ENCODE results near the gene HS6ST1.
"Not testable (repeated sequence)": the region's sequence is repeated elsewhere in the genome, so short reads cannot be mapped to it uniquely, and the experiment has no call there.

The HS6ST1 gene

DNA sequence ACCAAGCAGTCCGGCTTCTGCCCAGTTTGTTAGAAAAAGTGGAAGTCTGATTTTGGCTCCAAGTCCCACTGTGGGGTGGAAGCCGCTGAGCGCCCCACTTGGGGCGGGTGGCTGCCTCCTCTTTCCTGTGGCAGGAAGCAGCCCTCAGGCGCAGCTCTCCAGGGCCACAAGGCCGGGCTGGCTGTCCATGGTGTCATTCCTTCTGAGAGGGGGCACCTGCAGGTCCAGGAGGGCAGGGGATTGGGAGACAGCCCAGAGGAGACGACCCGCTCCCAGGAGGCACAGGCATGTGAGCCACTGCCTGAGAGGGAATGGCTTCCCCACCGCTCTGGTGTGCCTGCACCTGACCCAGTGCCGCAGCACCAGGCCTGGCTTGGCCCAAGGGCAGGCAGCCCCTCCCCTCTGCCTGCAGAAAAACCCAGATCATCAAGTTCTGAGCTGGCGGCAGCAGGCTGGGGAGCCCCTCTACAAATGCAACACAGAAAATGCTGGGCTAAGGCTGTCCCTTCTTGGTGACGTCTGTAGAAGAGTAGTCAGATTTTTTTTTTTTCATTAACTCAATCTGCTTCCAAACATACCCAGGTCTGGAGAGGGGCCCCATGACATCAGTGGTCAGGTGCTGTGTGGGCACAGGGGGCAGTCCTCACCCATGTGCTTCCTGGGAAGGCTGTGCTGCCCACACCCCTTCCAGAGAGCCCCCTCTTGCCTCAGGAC is 38.4 kb downstream of the HS6ST1 start:
- peak in 1 of 2 donors; percentile 7 for ATAC-seq

DNA sequence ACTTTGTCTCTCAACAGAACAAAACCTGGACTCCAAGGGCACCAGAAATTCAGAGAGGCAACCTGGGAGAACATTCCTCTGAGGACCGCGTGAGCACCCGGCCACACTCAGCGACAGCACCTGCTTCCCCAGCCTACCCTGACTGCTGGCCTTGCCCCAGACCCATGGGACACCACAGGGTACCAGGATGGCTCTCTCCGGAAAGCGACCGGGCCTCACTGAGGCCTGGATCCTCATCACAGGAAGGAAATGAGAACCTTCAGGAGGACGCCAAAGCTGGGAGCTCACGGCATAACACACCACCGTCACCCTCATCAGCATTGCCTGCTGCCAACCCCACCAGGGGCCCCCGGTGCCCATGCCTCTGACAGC is 38.9 kb downstream of the HS6ST1 start:
- no peak for ATAC-seq

DNA sequence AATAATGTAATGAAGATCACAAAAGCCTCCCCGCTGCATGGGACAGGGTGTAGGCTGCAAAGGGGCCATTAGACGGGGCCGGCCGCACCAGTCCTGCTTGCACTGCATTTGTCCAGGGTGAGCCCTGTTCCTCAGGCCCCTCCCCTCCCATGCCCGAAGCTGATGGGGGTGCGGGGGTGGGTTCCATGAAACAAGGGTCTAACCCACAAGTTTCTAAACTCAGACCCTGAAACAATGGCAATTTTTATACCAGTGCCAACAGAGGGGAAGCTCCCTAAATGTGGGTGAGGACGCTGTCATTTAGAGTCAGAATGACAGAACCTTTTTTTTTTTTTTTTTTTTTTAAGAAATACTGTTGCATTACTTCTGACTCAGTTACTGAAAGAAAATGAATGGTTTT is 39.7 kb downstream of the HS6ST1 start:
- no peak for ATAC-seq

DNA sequence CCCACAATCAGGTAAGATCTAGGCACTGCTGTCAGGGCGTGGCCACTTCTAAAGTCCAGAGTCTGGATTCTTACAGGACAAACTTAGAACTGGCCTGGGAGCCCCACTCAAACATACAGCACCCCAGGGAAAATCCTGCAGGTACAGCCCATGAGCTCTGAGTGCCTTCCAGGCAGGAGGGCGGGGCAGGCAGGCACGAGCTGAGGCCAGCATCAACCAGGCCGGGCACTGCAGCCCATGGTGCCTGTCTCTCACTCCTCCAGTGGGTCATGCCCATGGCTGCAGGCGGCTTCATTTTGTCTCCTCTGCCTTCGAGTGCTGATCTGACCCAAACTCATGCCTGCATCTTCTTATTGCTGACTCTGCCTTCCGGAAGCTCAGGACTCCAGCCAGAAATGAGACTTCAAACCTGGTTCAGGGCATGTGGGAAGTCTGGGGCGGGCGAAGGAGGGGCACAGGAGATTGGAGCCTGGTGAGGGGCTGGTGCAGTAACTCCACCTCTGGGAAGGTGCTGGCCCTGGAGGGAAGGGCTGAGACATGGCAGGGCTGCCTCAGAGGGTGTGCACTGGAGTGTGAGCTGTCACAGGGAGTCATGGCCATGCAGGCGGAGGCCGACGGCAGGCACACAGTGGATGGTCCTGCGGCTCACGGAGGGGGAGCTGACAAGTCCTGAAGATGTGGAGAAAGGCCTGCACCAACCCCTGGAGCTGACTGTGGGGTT is 40.5 kb downstream of the HS6ST1 start:
- no peak for ATAC-seq

DNA sequence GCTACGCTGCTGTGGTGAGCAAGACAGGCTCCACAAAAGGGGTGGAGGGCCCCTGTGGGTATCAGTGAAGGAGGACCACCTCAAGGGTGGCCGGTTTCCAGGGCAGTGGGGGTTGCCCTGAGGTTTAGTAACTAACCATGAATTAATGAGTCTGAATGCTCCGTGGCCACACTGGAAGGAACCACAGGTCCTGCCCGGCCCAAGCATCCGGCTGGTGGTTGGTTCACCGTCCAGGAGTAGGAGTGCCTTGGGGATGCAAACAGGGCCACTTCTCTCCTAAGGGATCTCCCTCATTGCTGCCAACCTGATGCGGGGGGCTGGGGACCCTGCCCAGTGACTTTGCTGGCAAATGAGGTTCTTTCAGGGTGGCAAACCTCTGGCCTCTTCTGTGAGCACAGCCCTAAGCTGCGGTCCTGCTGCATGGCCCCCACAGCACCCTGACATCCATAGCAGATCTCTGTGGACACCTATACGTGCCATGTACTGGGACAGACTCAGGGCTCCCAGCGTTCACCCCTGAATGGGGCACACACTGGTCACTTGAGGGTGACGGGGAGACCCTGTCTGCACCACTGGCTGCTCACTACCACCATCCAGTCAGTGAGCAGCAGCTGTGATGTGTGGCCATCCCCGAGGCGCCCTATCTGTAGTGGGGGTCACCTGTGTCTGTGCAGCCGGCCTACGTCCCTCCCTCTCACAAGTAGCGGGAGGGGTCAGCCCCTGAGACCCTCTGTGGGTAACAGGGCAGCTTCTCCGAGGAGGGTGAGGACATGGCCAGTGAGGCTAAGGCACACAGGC is 41.6 kb downstream of the HS6ST1 start:
- no peak for ATAC-seq

DNA sequence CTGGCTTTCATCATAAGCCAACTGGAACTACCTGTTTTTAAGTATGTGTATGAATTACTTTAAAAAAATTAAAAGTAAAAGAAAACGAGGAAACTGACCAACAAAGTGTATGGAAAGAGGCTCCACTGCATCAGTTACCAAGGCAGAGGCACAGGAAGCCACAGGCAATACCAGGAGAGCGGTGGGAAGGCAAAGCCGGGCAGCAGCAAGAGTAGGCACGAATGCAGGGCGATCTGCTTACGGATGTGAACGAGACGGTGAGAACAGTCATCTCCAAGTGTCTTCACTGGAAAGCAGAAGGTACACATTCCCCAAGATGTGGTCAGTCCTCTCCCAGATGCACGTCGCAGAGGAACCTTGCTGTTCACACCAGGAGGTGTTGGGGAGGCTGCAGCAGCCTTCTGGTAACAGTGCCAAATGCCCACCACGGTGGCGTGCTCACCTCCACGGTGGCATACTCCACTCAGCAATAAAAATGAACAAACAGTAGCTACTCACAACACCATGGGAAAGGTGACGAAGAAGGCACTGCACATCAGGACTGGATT is 43.1 kb downstream of the HS6ST1 start:
- no peak for ATAC-seq

DNA sequence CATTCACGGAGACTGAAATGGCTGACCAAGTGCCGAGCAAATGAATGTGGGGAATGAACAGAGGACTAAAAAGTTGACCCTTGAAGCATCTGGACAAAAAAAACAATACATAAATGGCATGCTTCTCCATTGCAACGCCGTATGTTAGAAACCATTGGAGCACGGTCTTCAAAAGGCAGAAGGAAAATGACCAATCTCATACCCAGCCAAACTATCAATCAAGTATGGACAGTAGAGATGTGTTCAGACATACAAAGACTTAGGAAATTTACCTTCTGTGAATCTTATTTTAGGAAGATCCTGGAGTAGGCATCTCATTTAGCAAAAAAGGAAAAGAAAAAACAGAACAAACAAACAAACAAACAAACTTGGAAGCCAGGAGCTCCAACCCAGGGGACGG is 44.5 kb downstream of the HS6ST1 start:
- ATAC-seq = no peak

DNA sequence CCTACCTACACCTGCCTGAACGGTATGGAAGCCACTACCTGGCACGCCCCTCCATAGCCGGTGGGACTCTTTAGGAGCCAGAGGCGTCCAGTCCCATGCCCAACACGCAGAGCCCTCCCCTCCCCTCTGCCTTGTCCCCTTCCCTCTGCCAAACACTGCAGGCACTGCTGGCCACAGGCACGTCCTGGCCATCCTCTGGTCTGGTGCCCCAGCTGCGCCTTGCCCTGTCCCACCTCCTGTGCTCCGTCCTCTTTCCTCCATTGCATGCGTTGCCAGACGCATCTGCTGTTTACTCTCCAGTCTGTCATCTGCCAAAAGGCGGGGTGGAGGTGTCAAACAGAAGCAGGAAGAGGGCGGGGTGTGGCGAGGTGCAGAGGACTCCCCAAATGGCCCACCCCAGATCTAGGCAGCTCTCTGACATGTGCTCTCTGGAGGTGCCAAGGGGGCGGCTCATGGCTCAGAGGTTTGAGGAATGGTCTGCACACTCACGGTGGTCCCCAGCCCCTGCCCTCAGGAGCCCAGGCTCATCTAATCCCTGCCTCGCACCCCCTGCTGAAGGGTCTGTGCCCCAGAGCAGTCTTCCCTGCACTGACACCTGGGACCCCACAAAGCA is 45.1 kb downstream of the HS6ST1 start:
- ATAC-seq = no peak

DNA sequence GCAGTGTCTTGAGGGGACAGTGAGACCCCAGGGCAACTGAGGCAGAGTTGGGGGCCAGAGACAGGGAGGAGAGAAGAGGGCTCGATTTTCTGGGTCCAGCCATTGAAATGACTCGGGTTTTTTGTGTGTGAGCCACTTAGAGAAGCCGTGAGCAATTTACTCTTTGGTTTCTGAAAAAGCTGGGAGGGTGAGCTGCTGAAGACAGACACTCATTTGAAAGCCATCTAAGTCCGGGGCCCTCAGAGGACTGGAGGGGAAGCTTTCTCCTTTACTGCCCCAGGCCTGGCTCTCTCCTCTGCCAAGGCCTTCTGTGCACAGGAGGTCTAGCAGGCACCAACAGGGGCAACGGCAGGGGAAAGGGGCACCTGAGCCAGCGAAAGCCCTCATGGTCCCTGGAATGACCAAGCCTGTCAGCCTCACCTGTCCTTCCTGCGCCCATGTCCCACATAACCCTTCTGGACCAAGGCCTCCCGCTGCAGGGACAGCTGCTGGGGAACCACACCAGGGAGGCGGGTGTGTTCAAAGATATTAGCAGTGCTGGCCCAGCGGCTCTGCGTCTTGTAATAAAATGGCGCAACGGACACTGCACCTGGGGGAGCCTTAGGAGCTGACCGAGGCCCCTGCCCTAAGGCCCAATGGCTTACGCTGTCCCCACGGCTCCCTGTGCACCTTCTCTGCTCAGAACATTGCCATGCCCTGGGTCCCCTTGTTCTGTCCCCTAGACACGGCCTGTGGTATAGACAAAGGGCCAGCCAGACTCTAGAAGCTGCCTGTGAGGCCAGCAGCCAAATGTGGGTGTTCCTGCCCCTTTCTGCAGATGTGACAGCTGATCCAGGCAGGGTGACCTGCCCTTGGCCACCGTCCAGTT is 45.8 kb downstream of the HS6ST1 start:
- ATAC-seq = no peak

DNA sequence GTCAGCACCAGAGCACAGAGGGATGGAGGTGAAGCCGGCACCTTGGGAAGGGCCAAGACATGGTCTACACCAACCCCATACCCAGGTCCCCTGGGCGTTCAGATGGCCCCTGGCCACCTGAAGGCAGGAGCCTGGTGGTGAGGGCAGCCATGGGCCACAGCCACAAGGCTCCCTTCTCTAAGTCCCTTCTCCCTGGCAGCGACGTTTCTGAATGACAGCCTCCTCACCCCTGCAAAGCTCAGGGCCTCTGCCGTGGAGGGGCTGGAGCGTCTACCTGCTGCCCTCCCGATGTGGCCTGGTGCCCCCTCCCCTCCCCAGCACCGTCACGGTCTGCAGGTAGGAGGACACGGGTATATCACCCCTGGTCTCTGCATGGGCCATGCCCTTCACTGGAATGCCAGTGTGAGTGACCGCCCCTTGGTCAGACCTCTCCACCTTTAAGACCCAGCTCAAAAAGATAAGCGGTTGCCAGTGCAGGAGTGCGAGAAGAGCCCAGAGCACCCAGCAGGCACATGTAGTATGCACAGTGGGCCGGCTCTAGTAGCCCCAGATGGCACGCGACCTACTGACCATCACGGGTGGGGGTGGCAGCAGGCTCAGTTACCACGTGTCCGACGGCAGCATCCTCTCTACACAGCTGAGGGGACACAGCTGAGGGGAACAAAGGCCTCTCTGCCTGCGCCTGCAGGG is 46.6 kb downstream of the HS6ST1 start:
- no peak for ATAC-seq

DNA sequence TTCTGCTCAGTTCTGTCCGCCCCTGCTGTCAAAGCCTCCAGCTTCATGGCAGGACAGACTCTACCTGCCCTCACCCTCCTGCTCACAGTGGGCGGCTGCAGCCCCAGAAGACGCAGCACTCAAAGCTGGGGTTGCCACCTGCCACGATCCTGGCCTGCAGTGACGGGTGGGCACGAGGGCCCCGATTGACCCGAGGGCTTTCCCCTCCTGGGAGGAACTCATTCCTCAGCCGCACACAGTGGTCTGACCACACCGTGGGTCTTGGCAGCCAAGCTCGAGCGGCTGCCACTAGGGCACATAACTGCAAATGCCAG is 47.1 kb downstream of the HS6ST1 start:
- ATAC-seq = no peak

DNA sequence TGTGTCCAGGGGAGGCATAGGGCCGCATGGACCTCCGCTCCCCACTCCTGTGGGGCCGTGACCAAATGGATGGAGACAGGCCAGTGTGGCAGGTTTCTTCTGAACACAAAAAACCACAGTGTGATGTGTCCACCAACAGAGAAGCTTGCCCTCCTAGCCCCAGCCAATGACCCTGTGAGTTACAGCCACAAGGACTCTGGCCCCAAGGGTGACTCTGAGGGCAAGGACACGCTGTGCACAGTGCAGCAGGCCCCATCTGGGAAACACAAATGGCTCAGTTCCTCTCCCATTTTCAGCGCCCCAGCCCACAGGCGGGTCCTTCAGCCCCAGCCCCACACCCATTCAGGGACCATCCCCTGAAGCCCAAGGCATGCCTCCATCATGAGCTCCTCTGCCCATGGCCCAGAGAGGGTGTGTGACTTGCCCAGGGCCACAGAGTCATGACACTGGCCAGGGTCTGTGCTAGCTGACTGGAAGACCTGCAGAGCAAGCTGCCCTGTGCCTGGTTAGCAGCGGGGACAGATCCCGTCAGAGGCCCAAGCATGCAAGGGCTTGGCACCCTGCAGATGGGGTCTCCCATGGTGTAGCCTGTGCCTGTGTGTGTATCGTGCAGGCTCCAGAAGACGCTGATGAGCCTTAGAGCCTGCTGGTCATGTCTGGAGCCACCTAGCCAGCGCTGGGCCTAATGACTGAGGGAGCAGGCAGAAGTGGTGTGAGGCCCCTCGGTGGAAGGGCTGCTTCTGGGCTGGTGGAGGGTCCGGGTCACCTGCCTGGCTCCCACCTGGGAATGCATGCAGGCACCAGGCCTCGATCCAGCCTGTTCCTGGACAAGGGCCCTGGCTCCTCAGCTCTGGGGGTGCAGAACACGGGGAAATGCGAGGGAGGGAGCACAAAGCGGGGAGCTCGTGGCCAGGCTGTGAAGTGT is 47.7 kb downstream of the HS6ST1 start:
- no peak for ATAC-seq

DNA sequence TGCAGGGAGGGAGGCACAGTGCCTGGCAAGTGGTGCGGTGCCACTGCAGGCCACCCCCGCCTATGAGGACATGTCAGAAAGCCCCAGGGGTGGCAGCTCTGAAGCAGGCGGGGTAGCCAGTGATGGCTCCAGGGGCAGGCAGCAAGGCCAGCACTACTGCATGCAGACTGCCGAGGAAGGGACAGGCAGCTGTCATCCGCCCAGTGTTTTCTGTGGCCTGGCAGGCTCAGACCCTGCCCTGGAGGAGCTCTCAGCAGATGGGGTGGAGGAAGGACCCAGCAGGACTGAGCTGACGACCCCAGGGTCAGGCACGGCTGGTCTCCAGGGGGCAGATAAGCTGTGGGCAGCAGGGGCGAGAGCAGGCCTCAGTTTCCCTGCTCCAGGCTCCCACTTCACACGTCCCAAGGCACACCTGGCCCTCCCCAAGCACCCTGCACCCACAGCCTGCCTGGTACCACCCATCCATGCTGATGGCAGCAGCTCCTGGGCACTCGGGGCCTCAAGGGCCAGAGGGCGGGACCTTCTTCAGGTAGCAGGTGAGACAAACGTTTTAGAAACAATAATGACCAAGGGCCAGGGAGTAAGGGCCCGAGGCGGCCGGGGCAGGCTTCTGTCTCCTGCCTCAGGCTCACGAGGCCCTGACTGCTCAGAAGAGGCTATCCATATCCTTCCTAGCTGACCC is 48.5 kb downstream of the HS6ST1 start:
- ATAC-seq = no peak

DNA sequence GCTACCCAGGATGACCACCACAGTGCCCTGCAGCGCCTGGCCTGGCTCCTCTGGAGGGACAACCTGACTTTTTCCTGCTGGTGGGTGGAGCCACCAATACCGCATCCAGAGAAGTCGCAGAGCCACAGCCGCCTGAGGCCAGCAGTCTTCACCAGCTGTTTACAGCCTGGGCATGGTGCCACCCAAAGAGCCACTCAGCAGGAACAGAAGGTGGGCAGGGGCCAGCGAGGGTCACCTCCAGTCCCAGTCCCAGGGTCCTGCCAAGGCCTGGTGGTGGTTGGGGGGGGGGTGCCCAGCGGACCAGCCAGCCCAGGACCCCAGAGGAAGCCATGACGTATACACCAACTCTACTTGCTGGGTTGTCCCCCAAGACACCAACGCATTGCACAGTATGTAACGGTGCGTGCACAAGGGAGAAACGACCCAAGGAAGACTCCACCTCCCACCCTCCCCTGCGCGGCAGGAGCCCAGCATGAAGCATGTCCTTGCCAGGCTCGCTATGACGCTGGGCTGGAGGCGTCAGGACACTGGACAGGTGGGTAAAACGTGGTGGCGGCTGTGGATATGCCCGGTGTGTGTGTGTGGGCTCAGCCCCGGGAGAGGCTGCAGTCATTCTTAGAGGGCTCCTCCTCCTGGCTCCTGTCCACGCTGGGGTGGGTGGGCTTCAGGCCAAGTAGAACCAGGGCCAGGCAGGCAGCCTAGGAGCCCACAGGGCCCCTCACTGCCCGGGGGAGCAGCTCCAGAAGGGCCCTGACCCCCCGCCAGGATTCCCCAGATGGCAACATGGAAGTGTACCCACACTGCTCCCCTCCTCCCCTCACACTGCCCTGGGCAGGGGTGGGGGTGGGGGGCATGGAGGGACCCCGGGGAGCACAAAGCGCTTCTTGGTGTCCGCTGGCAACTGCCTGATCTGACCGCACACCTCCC is 49.3 kb downstream of the HS6ST1 start:
- ATAC-seq = no peak

DNA sequence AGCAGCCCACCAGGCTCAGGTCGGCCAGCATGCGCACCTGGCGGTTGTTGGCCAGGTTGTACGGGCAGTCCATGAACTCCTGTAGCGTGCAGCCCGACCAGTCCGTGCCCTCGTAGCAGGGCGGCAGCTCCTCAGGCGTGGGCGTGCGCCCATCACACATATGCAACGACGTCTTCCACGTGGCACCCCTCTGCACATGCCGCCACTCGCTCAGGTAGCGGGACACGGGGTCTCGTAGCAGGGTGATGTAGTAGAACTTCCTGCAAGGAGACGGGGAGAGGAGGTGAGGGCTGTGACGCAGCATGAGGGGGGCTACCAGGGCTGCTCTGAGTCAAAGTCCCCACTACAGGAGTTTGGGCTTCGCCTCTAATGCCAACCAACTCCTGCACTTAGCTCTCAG is 50.1 kb downstream of the HS6ST1 start:
- ATAC-seq = not testable (repeated sequence)

DNA sequence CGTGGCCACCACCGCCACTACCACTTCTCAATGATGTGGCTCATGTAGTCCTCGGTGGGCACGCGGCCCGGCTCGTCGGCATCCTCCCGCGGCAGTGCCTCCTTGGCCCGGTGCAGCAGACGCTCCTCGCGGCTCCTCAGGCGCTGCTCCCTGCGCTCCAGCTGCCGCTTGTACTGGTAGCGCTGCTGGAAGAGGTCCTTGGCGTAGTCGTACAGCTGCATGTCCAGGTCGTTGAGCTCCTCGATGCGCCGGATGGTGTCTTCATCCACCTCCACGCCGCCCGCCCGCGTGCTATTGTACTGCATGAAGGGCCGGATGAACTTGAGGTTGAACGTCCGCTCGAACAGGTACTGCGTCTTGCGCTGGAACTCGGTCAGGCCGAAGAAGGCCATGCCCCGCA is 50.5 kb downstream of the HS6ST1 start:
- not testable (repeated sequence) for ATAC-seq

DNA sequence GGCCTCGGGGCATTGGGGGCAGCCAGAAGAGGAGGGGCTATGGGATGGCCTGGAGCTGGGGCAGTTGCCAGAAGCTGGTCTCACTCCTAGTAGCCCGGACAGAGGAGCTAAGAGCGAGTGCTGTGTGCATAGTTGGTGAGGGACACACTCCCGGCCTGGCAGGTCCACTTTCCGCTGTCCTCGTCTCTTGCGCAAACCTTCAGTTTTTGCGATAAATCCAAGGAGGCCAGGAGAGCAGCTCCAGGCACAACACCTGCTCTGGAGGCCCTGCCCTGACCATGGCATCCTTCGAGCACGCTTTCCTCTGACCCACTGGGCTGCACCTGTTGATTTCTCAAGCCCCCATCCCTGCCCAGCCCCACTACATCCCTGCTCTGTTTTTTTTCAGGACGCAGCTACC is 51.0 kb downstream of the HS6ST1 start:
- ATAC-seq = not testable (repeated sequence)

DNA sequence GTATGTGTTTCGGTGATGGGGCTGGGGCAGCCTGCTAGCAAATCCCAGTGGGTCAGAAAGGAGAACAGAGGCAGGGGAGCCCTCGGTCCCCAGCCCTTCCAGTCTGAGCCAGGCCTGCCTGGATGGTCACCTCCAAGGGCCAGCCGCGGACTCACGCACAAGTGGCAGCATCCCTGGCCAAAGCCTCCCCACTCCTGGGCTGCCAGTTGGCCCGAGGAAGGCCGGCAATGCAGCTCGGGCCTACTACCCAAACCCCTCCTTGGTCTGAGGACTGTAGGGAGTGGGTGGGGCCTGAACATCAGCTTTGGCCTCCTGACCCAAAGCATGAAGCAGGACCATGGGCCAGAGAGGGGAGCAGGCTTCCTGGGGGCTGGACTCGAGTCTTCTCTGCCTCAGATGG is 51.5 kb downstream of the HS6ST1 start:
- ATAC-seq = not testable (repeated sequence)

DNA sequence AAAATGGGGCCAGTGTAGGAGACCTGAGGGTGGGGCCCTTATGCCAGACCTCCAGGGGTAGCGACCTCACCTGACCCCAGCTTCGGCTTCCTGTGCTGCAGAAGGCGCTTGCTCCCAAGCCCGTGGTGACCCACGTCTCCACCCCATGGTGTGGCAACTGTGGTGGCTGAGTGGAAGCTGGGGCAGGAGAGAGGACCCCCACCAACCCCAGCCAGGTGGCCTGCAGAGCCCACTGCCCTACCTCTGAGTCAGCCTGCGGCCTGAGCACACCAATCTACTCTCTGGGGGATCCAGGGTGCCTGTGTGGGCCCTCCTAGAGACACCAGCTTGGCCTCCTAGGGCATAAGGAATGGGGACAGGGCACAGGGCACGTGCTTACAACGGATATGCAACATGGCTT is 52.2 kb downstream of the HS6ST1 start:
- ATAC-seq = not testable (repeated sequence)
